Omental fat pad (tissue), 4 donors: Measurements from ENCODE around the gene ULK1. TPM values are rescaled to one million over a fixed set of nuclear protein-coding genes. Genes with fewer than 3 reads are reported as not detected.

Source experiments
- ATAC-seq: fragments of 150-250 bp; one replicate; pipeline ENCODE4 v1.9.1; 2016; ENCODE audit warnings: mild to moderate bottlenecking, moderate library complexity; ENCODE audit not compliant: low FRiP score
- DNase-seq: peaks from one replicate; pipeline ENCODE4 v3.0.0-alpha.2; 2019; ENCODE audit warnings: low spot score
- CTCF ChIP-seq, 3 donors: fragments of 450-650 bp; IDR thresholded peaks; one replicate each; pipeline ENCODE4 v1.5.1; 2016 to 2017; ENCODE audit warnings: antibody characterized with exemption in 3 of 3, mild to moderate bottlenecking in 3 of 3, moderate library complexity in 2 of 3
- total RNA-seq, 4 donors: library from RNA; depleted of rRNA; stranded (reverse); fragments of >200 nt; gene quantifications; one replicate each; pipeline ENCODE4 v1.1.0, GENCODE V29; 2016

The ULK1 gene
- total RNA-seq, 4 donors from 2014 or later: 7.7 to 24.4 (median 9.4) TPM

GRCh38 chr12:131850856-131851559 lies 43.4 kb upstream of the ULK1 start:
- no peak for DNase-seq
- no peak for ATAC-seq
- peak in 1 of 3 donors; percentile 11 for TF ChIP-seq CTCF (IDR thresholded peaks at IDR 0.05)

- no peak for ATAC-seq
- DNase-seq: no peak
- no peak for TF ChIP-seq CTCF (IDR thresholded peaks at IDR 0.05)
Measured at GRCh38 chr12:131851741-131852550, 42.5 kb upstream of the ULK1 start.

DNA sequence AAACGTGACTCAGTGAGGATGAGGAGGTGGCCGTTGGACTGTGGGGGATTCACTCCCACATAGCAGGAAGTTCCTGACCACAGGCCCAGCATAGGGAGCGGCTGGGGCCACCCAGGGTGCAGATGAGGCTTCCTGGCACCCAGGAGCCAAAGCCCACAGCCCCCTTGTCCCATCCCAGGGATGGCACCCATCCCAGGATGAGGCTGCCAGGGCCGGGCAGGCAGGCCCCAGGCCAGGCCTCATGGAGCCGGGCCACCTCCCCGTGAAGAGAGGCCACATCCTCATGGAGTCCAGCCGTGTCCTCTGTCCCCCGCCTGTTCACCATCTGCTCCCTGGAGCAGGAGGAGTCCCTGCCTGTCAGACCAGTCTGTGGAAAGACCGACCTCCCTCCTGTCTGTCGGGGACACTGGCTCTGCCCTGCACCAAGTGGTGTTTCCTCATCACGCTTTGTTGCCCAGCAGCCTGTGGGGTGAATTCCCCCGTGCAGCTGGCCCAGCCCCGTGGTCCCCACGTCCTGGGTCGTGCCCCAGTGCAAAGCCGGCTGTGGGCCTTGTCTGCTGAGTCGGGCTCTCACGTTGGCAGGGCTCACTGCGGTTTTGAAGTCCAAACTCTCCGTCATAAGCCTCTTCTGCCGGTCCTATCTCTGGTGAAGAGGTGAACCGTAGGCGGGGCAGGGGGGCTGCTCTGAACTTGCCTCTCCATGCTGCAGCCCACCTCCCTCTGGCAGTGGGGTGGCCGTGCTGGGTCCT lies 41.7 kb upstream of the ULK1 start:
- DNase-seq (no peak), ATAC-seq (no peak)
- TF ChIP-seq CTCF (IDR thresholded peaks at IDR 0.05): no peak

GRCh38 chr12:131853832-131854797 lies 40.3 kb upstream of the ULK1 start:
- ATAC-seq (no peak), DNase-seq (no peak)
- TF ChIP-seq CTCF (IDR thresholded peaks at IDR 0.05): no peak

DNA sequence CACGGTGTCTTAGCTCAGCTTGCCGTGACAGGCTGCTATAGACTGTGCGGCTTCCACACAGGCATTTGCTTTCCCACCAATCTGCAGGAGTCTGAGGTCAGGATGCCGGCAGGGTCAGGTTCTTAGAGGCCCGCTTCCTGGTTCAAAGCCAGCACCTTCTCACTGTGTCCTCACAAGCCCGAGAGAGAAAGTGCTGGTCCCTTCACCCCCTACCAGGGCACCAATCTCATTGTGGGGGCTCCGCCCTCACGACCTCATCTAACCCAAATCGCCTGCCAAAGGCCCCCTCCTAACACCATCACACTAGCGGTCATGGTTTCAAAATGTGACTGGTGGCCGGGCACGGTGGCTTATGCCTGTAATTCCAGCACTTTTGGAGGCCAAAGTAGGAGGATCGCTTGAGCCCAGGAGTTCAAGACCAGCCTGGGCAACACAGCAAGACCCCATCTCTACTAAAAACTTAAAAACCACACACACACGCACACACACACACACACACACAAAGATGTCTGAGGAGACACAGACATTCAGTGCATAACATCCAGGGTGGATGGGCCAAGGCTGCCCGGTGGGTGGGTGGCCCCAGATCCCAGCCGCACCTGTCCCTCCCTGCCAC lies 39.5 kb upstream of the ULK1 start:
- TF ChIP-seq CTCF (IDR thresholded peaks at IDR 0.05): no peak
- no peak for ATAC-seq

More for the DNA sequence above, 39.5 kb upstream of the ULK1 start:
- no peak for DNase-seq
